ENCODE measurements around the gene PRKCA. TPM values are rescaled to one million over a fixed set of nuclear protein-coding genes. Genes with fewer than 3 reads are reported as not detected.

PRKCA gene
- total RNA-seq, 1 donor from 2014 or later, result 2.2 TPM

DNA sequence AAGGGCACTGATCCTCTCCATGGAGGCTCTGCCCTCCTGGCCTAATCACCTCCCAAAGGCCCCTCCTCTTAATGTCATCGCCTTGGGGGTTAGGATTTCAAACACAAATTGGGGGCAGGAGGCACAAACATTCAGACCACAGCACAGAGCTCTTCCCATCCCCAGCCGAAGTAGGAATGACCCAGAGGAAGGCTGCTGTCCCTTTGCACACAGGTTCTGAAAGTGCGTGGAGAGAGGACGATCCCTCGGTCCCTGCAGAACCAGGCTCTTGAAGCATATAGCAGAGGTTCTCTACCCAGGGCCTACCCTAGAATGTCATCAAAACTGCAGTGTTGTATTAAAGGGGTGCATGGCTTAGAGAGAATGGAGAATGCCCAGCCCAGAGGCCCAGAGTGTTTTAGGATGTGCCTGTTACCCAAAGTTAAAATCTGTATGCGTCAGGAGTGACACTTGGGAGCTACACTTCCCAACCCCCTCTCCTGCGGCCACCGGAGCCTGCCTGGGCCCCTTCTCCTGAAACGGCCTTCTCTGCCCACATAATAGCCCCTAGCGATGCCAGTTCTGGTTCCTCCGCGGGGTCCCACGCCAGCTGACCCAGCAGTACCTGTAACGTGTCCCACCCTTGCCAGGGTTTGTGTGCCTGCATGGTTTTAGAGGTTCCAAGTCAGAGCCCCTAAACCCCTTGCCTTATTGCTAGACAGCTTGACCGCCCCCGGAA, 373.0 kb downstream of the PRKCA start:
- POLR2A ChIA-PET, result no interaction called here
- H3K4me3 Mint-ChIP-seq, result no peak overlapping the region
- H3K27ac Mint-ChIP-seq, result no peak overlapping the region
- intact Hi-C loops (cut with micrococcal nuclease), result no loop called here
- peaks cover 4% of the 10 kb centered on the region for H3K9me3 Mint-ChIP-seq
- H3K36me3 Mint-ChIP-seq (ENCODE audit: low read depth), result no peaks in the 10 kb centered on the region
- H3K4me1 Mint-ChIP-seq, result peaks cover 7% of the 10 kb centered on the region
- ATAC-seq (ENCODE audit: low read depth) (no peak), DNase-seq (no peak)
- TF ChIP-seq, protein P1, sequence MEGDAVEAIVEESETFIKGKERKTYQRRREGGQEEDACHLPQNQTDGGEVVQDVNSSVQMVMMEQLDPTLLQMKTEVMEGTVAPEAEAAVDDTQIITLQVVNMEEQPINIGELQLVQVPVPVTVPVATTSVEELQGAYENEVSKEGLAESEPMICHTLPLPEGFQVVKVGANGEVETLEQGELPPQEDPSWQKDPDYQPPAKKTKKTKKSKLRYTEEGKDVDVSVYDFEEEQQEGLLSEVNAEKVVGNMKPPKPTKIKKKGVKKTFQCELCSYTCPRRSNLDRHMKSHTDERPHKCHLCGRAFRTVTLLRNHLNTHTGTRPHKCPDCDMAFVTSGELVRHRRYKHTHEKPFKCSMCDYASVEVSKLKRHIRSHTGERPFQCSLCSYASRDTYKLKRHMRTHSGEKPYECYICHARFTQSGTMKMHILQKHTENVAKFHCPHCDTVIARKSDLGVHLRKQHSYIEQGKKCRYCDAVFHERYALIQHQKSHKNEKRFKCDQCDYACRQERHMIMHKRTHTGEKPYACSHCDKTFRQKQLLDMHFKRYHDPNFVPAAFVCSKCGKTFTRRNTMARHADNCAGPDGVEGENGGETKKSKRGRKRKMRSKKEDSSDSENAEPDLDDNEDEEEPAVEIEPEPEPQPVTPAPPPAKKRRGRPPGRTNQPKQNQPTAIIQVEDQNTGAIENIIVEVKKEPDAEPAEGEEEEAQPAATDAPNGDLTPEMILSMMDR (IDR thresholded peaks at IDR 0.05), result no peak
- H3K27me3 Mint-ChIP-seq, result no peaks in the 10 kb centered on the region
- CTCF ChIA-PET, result no interaction called here

DNA sequence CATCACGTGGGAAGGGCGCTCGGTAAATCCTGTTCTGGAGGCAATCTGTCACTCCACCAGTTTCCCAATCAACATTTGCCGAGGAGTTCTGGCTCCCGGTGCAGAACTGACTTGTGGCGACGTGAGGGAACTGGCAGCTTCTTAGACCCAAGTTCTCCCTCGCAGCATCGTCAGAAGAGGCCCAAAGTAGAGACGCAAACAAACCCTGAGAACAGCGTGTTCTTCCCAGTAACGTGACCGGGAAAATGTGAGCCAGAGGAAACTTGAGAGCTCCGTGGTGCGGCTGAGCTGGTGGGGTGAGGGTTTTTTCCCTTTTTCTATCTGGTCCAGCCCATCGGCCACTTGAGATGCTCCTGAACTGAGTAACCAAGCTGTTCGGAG, 373.6 kb downstream of the PRKCA start:
- TF ChIP-seq, protein P1 (IDR thresholded peaks at IDR 0.05), result no peak
- no peak for ATAC-seq (ENCODE audit: low read depth)
- Mint-ChIP-seq H3K4me1 (peaks cover 7% of the 10 kb centered on the region), H3K9me3 (peaks cover 4% of the 10 kb centered on the region), H3K4me3 (no peak overlapping the region), H3K27ac (no peak overlapping the region), H3K27me3 (no peaks in the 10 kb centered on the region), H3K36me3 (ENCODE audit: low read depth) (no peaks in the 10 kb centered on the region)
- DNase-seq, result no peak
- intact Hi-C loops (cut with micrococcal nuclease), result no loop called here
- ChIA-PET POLR2A (no interaction called here), CTCF (no interaction called here)

DNA sequence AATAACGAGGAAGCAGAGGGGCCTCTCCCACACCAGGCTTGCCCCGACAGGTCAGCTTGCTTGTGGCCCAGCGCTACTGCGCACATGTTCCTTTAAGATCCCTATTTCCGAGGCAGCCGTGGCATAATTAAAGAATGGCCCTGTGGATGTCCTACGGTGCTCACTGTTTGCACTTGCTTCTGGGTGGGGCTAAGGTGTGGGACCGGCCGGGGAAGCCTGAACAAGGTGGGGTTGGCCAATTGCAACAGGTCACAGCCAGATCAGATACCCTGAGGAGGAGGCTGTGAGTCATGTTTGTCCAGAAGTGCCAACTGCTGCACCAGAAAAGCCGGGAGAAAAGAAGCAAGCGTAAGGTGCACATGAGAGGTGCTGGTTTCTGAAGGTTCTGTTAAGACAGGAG, 374.0 kb downstream of the PRKCA start:
- no peaks in the 10 kb centered on the region for H3K36me3 Mint-ChIP-seq (ENCODE audit: low read depth)
- TF ChIP-seq, protein P1 (IDR thresholded peaks at IDR 0.05), result no peak
- no peak overlapping the region for H3K27ac Mint-ChIP-seq
- H3K9me3 Mint-ChIP-seq, result peaks cover 4% of the 10 kb centered on the region
- H3K27me3 Mint-ChIP-seq, result no peaks in the 10 kb centered on the region
- H3K4me1 Mint-ChIP-seq, result peaks cover 7% of the 10 kb centered on the region
- intact Hi-C loops (cut with micrococcal nuclease), result no loop called here
- CTCF ChIA-PET, result no interaction called here
- POLR2A ChIA-PET, result no interaction called here
- no peak overlapping the region for H3K4me3 Mint-ChIP-seq
- no peak for DNase-seq
- no peak for ATAC-seq (ENCODE audit: low read depth)

DNA sequence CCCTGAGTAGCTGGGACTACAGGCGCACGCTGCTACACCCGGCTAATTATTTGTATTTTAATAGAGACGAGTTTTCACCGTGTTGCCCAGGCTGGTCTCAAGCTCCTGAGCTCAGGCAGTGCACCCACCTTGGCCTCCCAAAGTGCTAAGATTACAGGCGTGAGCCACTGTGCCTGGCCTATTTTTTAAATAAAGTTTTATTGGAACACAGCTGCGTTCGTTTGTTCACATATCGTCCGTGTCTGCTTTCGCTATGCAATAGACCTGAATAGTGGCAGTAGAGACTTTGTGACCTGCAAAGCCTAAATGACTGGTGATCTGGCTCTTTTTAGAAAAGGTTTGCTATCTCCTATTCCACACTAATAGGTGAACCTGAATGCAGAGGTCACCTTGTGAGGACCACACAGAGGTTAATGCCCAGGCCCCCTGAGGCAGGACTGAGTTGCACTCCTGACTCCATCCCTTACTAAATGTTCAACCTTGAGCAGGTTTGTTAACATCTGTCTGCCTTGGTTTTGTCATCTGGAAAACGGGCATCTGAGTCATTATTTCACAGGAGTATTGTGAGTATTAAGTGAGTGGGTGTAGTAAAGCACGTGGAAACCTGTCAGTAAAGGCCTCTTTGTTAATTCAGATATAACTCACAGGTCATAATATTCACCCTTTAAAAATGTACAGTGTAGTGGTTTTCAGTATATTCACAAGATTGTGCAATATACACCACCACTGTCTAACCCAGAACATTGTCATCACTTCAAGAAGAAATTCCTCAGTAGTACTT, 375.0 kb downstream of the PRKCA start:
- Mint-ChIP-seq H3K4me3 (no peak overlapping the region), H3K4me1 (peaks cover 7% of the 10 kb centered on the region), H3K36me3 (ENCODE audit: low read depth) (no peaks in the 10 kb centered on the region), H3K27ac (no peak overlapping the region), H3K27me3 (no peaks in the 10 kb centered on the region), H3K9me3 (peaks cover 4% of the 10 kb centered on the region)
- intact Hi-C loops (cut with micrococcal nuclease), result no loop called here
- DNase-seq (no peak), ATAC-seq (ENCODE audit: low read depth) (no peak)
- ChIA-PET CTCF (no interaction called here), POLR2A (no interaction called here)
- TF ChIP-seq, protein P1 (IDR thresholded peaks at IDR 0.05), result no peak

DNA sequence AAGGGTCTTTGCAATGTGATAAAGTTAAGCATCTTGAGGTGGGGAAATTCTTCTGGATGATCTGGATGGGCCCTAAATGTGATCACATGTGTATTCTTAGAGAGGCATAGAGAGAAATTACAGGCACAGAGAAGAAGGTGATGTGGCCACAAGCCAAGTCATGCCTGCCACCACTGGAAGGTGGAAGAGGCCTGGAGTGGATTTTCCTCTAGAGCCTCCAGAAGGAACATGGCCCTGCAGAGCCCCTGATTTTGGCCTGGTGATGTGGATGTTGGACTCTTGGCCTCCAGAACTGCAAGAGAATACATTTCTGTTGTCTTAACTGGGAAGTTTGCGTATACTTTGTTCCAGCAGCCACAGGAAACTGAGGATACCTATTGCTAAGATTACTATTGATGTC, 375.6 kb downstream of the PRKCA start:
- POLR2A ChIA-PET, result no interaction called here
- Mint-ChIP-seq H3K4me3 (no peak overlapping the region), H3K36me3 (ENCODE audit: low read depth) (no peaks in the 10 kb centered on the region), H3K27ac (no peak overlapping the region), H3K9me3 (peaks cover 4% of the 10 kb centered on the region), H3K27me3 (no peaks in the 10 kb centered on the region), H3K4me1 (peaks cover 7% of the 10 kb centered on the region)
- ATAC-seq (ENCODE audit: low read depth) (no peak), DNase-seq (no peak)
- TF ChIP-seq, protein P1 (IDR thresholded peaks at IDR 0.05), result no peak
- intact Hi-C loops (cut with micrococcal nuclease), result no loop called here
- CTCF ChIA-PET, result no interaction called here
